GM04504 (cell line): ENCODE data around the gene PIAS1.
A peak's percentile ranks its signal among the peaks of the same experiment; 100 is the strongest.

Experiments used
- DNase-seq: peaks from one replicate; pipeline ENCODE4 v3.0.0-alpha.2; 2012; ENCODE audit warnings: low read depth

PIAS1 gene

GRCh38 chr15:68063606-68064005 is 9.5 kb downstream of the PIAS1 start:
- DNase-seq: no peak

GRCh38 chr15:68073576-68074288 is 19.6 kb downstream of the PIAS1 start:
- no peak for DNase-seq

GRCh38 chr15:68075764-68076385 is 21.8 kb downstream of the PIAS1 start:
- DNase-seq: no peak

- DNase-seq: no peak
Measured at GRCh38 chr15:68078365-68078764, 24.2 kb downstream of the PIAS1 start.

- no peak for DNase-seq
Measured at GRCh38 chr15:68080334-68080733, 26.2 kb downstream of the PIAS1 start.

- no peak for DNase-seq
Measured at GRCh38 chr15:68080783-68081182, 26.7 kb downstream of the PIAS1 start.

GRCh38 chr15:68081869-68082505 is 27.9 kb downstream of the PIAS1 start:
- no peak for DNase-seq

- no peak for DNase-seq
Measured at GRCh38 chr15:68082735-68083134, 28.6 kb downstream of the PIAS1 start.

- DNase-seq: no peak
Measured at GRCh38 chr15:68083463-68083862, 29.3 kb downstream of the PIAS1 start.

- no peak for DNase-seq
Measured at GRCh38 chr15:68085052-68085451, 30.9 kb downstream of the PIAS1 start.

- DNase-seq: no peak
Measured at GRCh38 chr15:68091743-68092142, 37.6 kb downstream of the PIAS1 start.

GRCh38 chr15:68096099-68096498 is 42.0 kb downstream of the PIAS1 start:
- DNase-seq: no peak

- DNase-seq: no peak
Measured at GRCh38 chr15:68097029-68097428, 42.9 kb downstream of the PIAS1 start.

GRCh38 chr15:68098465-68098864 is 44.4 kb downstream of the PIAS1 start:
- no peak for DNase-seq

GRCh38 chr15:68100194-68100593 is 46.1 kb downstream of the PIAS1 start:
- no peak for DNase-seq

GRCh38 chr15:68103603-68104002 is 49.5 kb downstream of the PIAS1 start:
- no peak for DNase-seq

GRCh38 chr15:68106656-68107055 is 52.5 kb downstream of the PIAS1 start:
- no peak for DNase-seq

GRCh38 chr15:68107142-68107541 is 53.0 kb downstream of the PIAS1 start:
- DNase-seq: no peak

GRCh38 chr15:68112706-68113105 is 58.6 kb downstream of the PIAS1 start:
- DNase-seq: no peak

- peak; percentile 4 for DNase-seq
Measured at GRCh38 chr15:68113273-68113672, 59.2 kb downstream of the PIAS1 start.

GRCh38 chr15:68113751-68114150 is 59.6 kb downstream of the PIAS1 start:
- DNase-seq: no peak

GRCh38 chr15:68114356-68114755 is 60.2 kb downstream of the PIAS1 start:
- peak; percentile 5 for DNase-seq

- no peak for DNase-seq
Measured at GRCh38 chr15:68114840-68115239, 60.7 kb downstream of the PIAS1 start.
